SJCRH30 (cell line): ENCODE results near the gene WDSUB1. TPM values are rescaled to one million over a fixed set of nuclear protein-coding genes. Genes with fewer than 3 reads are reported as not detected.

Experiments used
- DNase-seq, 2 experiments: peaks; one replicate each; pipeline ENCODE4 v3.0.0-alpha.2; 2015 to 2020
- H3K27ac ChIP-seq: fragments of 250-450 bp; sonication (Bioruptor Pico); 2 replicates; pipeline ENCODE4 v1.5.1; 2020; ENCODE audit warnings: mild to moderate bottlenecking, moderate library complexity
- H3K27me3 ChIP-seq: fragments of 250-450 bp; sonication (Bioruptor Pico); 2 replicates; pipeline ENCODE4 v1.5.1; 2020; ENCODE audit warnings: mild to moderate bottlenecking, moderate library complexity
- H3K36me3 ChIP-seq: fragments of 250-450 bp; sonication (Bioruptor Pico); 2 replicates; pipeline ENCODE4 v1.5.1; 2020; ENCODE audit warnings: mild to moderate bottlenecking, moderate library complexity
- H3K4me1 ChIP-seq: fragments of 250-450 bp; sonication (Bioruptor Pico); 2 replicates; pipeline ENCODE4 v1.5.1; 2020; ENCODE audit warnings: mild to moderate bottlenecking, moderate library complexity
- H3K4me3 ChIP-seq: fragments of 250-450 bp; sonication (Bioruptor Pico); 2 replicates; pipeline ENCODE4 v1.5.1; 2020; ENCODE audit warnings: mild to moderate bottlenecking, moderate library complexity
- H3K9me3 ChIP-seq: fragments of 250-450 bp; sonication (Bioruptor Pico); replicated peaks from 2 replicates; pipeline ENCODE4 v1.5.1; 2020; ENCODE audit warnings: mild to moderate bottlenecking, moderate library complexity
- total RNA-seq: library from RNA; depleted of rRNA; stranded (reverse); fragments of >200 nt; shearing (Covaris generic); gene quantifications from 2 replicates; pipeline ENCODE4 v1.2.3, GENCODE V29; 2014

The WDSUB1 gene
- total RNA-seq, 1 experiment from 2014 or later = 8.6 TPM

DNA sequence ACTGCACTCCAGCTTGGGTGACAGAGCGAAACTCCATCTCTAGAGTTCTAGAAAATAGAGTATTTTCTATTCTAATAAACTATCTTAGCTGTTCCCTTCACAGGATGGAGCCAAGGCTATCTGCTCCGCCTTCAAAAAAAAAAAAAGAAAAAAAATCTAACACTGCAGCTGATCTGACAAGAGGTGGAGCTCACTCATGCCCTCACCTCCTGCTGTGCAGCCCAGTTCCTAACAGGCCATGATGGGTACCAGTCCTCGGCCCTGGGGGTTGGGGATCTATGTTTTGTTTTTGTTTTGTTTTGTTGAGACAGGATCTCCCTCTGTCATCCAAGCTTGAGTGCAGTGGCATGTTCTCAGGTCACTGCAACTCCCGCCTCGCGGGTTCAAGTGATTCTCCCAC lies 3.0 kb downstream of the WDSUB1 start:
- Histone ChIP-seq H3K4me3 (no peak overlapping the region), H3K9me3 (no peaks in the 10 kb centered on the region), H3K27me3 (no peaks in the 10 kb centered on the region), H3K36me3 (0 out of 2 replicates have a peak, but pooled peaks cover 2% of the 10 kb centered on the region), H3K27ac (no peak overlapping the region), H3K4me1 (no peaks in the 10 kb centered on the region; the same call in 1 of the 2 replicates)
- DNase-seq = no peak

DNA sequence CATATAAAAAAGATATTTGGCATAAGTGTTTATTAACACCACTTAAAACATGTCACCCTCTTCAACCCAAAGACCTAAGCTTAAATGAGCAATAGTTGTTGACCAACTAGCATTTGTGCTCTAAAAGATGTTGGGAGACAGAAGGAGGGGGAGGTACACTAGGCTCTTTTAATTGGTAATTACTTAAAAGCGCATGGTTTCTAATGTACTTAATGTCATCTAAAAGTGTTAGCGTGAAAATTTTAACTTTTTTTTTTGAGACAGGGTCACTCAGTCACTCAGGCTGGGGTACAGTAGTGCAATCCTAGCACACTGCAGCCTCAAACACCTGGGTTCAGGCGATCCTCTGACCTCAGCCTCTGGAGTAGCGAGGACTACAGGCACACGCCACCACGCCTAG lies 5.5 kb downstream of the WDSUB1 start:
- Histone ChIP-seq H3K36me3 (0 out of 2 replicates have a peak, but pooled peaks cover 2% of the 10 kb centered on the region), H3K27me3 (no peaks in the 10 kb centered on the region), H3K27ac (no peak overlapping the region), H3K4me3 (no peak overlapping the region), H3K9me3 (no peaks in the 10 kb centered on the region), H3K4me1 (no peaks in the 10 kb centered on the region; the same call in 1 of the 2 replicates)
- DNase-seq = no peak

DNA sequence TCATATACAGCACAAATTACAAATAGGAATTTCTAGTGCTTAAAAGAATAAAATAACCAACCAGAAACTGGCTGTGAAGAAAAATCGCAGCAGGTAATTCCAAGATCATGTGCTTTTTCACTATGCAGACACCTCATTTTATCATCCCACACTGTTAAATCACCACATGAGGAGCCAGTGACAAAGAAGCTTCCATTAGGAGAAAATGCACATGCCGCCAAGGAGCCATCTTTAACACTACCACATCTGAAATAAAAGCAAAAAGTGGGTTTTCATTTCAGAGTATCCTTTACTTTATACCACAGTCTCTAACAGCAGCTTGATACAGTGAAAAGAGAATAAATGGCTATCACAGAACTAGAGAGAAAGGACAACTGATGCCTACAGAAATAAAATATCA lies 6.8 kb downstream of the WDSUB1 start:
- no peaks in the 10 kb centered on the region for H3K9me3 ChIP-seq
- H3K27ac ChIP-seq = no peak overlapping the region
- no peak for DNase-seq
- no peaks in the 10 kb centered on the region for H3K4me1 ChIP-seq
- no peaks in the 10 kb centered on the region for H3K27me3 ChIP-seq
- H3K4me3 ChIP-seq = no peak overlapping the region
- H3K36me3 ChIP-seq = 0 out of 2 replicates have a peak, but pooled peaks cover 2% of the 10 kb centered on the region

DNA sequence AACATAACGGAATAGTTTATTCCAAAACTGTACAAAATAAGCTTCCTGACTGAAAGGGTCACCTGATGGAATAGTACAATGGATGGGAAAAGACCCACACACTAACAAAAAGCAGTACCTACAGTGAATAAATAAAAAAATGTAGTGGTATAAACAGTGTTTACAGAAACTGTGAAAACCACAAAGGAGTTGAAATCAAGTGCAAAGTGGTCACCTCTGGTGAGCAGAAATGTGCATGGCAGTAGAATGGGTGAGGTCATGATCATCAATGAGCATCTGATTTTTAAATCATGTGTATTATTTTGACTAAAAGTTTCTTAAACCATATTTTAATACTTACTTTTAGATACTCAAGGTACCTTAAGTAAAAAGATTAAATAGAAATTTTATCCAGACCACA lies 11.4 kb downstream of the WDSUB1 start:
- no peaks in the 10 kb centered on the region for H3K27me3 ChIP-seq
- no peak overlapping the region for H3K27ac ChIP-seq
- no peak for DNase-seq
- H3K36me3 ChIP-seq = peaks cover 2% of the 10 kb centered on the region; the same call in 1 of the 2 replicates
- no peak overlapping the region for H3K4me3 ChIP-seq
- no peaks in the 10 kb centered on the region for H3K9me3 ChIP-seq
- H3K4me1 ChIP-seq = no peaks in the 10 kb centered on the region

DNA sequence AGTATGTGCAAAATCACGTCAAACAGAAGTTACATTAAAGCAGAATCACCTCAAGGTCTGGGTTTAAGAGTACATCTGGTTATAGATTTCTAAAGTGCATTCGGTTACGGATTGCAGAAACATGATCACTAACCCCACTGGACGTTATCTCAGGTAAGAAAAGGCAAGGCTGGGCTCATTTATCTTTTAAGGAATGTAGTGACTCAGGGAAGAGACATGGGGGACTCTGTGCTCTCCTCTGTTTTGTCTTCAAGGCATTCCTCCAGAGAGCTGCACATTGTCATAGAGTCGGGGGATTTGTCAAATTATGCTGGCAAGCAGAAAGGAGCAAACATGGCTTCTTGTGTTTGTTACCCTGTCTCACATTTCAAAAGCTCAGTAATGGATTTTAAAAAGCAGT lies 14.3 kb downstream of the WDSUB1 start:
- no peak overlapping the region for H3K4me3 ChIP-seq
- H3K27me3 ChIP-seq = no peaks in the 10 kb centered on the region
- DNase-seq = no peak
- H3K9me3 ChIP-seq = no peaks in the 10 kb centered on the region
- no peak overlapping the region for H3K27ac ChIP-seq
- no peaks in the 10 kb centered on the region; the same call in 1 of the 2 replicates for H3K36me3 ChIP-seq
- H3K4me1 ChIP-seq = no peaks in the 10 kb centered on the region

DNA sequence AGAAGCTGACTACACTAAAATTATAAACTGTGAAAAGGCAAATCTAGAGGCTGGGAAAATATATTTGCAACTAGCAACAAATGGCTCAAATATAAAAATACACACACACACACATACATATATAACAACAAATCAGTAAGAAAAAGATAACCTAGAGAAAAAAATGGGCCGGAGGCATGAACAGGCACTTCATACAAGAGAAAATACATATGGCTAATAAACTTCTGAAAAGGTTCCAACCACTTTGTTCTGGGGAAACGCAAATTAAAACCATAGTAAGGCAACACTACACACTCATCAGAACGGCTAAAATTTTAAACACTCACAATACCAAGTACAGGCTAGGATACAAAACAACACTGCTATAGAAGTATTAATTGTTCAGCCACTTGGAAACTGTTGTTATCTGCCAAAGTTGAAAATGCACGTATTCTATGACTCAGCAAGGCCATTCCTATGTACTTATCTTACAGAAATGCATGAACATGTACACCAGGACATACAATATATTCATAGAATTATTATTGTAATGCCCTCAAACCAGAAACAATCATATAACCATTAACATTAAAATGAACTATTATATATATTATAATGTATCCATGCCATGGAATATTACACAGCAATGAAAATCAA lies 15.6 kb downstream of the WDSUB1 start:
- Histone ChIP-seq H3K36me3 (no peaks in the 10 kb centered on the region; the same call in 1 of the 2 replicates), H3K4me3 (no peak overlapping the region), H3K4me1 (no peaks in the 10 kb centered on the region), H3K27me3 (no peaks in the 10 kb centered on the region), H3K27ac (no peak overlapping the region), H3K9me3 (no peaks in the 10 kb centered on the region)
- DNase-seq = no peak

DNA sequence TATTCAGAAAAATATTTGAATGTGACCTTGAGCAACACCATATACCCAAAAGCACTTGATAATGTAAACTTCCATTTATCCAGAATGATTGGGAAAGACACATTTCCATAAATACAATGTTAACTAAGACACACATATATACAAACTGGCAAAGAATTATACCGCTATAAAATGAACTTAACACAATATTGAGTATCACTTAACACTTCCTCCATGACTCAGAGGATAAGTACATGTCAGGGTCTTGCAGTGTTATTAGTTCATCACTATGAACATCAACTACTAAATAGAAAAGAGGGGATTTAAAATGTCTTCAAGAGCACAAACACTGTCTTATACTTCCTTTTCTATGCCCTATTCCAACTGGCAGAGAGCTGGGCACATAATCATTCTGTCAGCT lies 18.6 kb downstream of the WDSUB1 start:
- Histone ChIP-seq H3K27ac (no peak overlapping the region), H3K36me3 (no peaks in the 10 kb centered on the region; the same call in 1 of the 2 replicates), H3K27me3 (no peaks in the 10 kb centered on the region), H3K4me3 (no peak overlapping the region), H3K9me3 (no peaks in the 10 kb centered on the region), H3K4me1 (no peaks in the 10 kb centered on the region)
- DNase-seq = no peak

DNA sequence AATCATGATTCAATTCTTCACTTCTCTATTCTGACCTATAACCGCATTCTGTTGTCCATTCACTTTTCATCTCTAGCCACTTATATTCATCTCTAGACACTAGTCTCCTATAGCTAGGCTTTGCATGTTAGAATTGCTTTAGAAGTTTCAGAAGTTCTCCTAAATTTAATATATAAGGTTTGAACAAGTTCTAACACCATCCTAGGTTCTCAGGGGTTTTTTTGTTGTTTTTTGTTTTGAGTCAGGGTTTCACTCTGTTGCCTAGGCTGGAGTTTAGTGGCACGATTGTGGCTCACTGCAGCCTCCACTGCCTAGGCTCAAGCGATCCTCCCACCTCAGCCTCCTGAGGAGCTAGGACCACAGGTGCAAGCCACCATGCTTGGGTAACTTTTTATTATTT lies 19.9 kb downstream of the WDSUB1 start:
- Histone ChIP-seq H3K27ac (no peak overlapping the region), H3K9me3 (no peaks in the 10 kb centered on the region), H3K27me3 (no peaks in the 10 kb centered on the region), H3K4me3 (no peak overlapping the region), H3K4me1 (no peaks in the 10 kb centered on the region), H3K36me3 (no peaks in the 10 kb centered on the region)
- DNase-seq = no peak

DNA sequence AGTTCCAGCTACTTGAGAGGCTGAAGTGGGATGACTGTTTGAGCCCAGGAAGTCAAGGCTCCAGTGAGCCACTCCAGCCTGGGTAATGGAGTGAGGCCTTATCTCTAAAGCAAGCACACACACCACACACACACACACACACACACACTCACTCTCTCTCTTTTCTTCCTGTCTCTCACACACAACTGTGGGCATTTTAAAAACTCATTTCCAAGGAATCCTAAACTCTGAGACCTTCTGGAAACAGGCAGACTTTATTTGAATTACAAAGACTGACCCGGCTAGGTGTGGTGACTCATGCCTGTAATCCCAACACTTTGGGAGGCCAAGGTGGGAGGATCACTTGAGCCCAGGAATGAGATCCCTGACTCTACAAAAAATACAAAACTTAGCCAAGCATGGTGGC lies 21.3 kb downstream of the WDSUB1 start:
- no peaks in the 10 kb centered on the region for H3K4me1 ChIP-seq
- H3K4me3 ChIP-seq = no peak overlapping the region
- no peaks in the 10 kb centered on the region for H3K27me3 ChIP-seq
- 0 out of 2 replicates have a peak, but pooled peaks cover 3% of the 10 kb centered on the region for H3K9me3 ChIP-seq
- H3K27ac ChIP-seq = no peak overlapping the region
- no peaks in the 10 kb centered on the region for H3K36me3 ChIP-seq
- DNase-seq = no peak

DNA sequence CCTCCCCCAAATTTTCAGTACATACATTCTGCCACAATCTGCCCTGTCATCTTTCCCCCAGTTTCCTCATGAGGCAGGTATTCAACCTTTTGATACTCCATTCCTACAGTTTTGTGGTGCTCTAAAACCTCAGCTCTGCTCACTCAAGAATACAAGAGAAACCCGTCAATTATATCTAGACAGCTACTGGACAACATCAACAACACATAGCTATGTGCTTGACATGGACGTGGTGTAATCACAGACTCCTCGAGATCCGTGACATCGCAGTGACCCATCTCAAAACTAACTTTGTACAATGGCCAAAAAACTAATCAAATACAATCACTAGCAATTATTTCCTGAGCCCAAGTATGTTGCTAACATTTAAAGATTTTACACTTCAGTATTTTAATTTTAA lies 23.6 kb downstream of the WDSUB1 start:
- no peak overlapping the region for H3K4me3 ChIP-seq
- H3K9me3 ChIP-seq = 0 out of 2 replicates have a peak, but pooled peaks cover 3% of the 10 kb centered on the region
- no peaks in the 10 kb centered on the region for H3K36me3 ChIP-seq
- H3K27ac ChIP-seq = no peak overlapping the region
- DNase-seq = no peak
- H3K4me1 ChIP-seq = no peaks in the 10 kb centered on the region
- H3K27me3 ChIP-seq = no peaks in the 10 kb centered on the region

DNA sequence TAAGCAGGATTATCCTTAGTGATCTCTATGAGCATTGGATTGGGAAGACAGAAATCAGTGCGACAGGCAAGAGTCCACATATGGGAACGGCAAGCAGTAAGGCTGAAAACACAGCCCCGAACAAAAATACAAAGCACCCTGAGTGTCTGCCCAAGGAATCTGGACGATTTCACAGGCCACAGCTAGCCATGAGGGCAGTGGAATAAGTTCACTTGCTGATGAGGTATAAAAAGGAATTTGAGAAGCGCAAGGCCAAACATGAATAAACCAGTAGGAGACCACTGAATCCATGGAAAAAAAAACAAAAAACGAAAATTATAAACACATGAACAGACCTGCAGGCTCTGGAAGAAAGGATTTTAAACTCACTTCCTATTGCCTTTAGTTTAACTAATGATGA lies 24.3 kb downstream of the WDSUB1 start:
- no peak overlapping the region for H3K27ac ChIP-seq
- H3K9me3 ChIP-seq = 0 out of 2 replicates have a peak, but pooled peaks cover 3% of the 10 kb centered on the region
- no peaks in the 10 kb centered on the region for H3K4me1 ChIP-seq
- H3K36me3 ChIP-seq = no peaks in the 10 kb centered on the region
- no peak overlapping the region for H3K4me3 ChIP-seq
- no peak for DNase-seq
- no peaks in the 10 kb centered on the region for H3K27me3 ChIP-seq

DNA sequence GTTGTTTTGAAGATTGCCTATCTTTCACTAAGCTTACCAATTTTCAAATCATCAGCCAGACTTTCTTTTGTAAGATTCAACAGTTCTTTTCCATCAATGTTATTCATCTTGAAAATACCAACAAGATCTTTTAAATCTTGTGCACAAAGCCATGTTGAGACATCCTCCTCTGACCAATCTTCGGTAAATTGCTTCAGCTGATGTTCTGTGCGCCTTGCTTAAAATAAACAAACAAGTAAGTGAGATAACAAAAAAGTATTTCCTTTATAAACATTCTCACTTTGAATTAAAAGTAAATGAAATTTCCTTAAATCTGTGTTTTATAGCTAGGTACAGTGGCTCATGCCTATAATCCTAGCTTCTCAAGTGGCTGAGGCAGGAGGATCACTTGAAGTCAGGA lies 30.3 kb downstream of the WDSUB1 start:
- Histone ChIP-seq H3K36me3 (no peaks in the 10 kb centered on the region), H3K4me3 (no peak overlapping the region), H3K27me3 (no peaks in the 10 kb centered on the region), H3K27ac (no peak overlapping the region), H3K4me1 (no peaks in the 10 kb centered on the region), H3K9me3 (0 out of 2 replicates have a peak, but pooled peaks cover 3% of the 10 kb centered on the region)
- no peak for DNase-seq

DNA sequence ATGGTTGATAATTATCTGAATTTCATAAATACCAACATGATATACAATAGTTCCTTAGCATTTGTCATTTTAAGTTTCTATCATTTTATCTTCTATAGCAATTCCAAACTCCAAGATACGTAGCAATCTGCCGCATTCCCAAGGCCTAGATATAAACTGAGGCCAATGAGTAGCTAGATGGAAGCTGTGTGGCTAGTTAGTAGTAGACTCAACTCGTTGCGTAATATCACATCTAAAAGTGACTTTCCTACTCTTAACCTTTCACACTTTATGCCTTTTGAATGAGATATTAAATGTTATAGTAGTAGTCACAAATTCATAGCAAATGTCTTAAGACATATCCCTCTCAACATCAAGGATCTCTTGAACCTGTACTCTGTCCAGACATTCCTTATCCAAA lies 33.6 kb downstream of the WDSUB1 start:
- no peaks in the 10 kb centered on the region for H3K4me1 ChIP-seq

DNA sequence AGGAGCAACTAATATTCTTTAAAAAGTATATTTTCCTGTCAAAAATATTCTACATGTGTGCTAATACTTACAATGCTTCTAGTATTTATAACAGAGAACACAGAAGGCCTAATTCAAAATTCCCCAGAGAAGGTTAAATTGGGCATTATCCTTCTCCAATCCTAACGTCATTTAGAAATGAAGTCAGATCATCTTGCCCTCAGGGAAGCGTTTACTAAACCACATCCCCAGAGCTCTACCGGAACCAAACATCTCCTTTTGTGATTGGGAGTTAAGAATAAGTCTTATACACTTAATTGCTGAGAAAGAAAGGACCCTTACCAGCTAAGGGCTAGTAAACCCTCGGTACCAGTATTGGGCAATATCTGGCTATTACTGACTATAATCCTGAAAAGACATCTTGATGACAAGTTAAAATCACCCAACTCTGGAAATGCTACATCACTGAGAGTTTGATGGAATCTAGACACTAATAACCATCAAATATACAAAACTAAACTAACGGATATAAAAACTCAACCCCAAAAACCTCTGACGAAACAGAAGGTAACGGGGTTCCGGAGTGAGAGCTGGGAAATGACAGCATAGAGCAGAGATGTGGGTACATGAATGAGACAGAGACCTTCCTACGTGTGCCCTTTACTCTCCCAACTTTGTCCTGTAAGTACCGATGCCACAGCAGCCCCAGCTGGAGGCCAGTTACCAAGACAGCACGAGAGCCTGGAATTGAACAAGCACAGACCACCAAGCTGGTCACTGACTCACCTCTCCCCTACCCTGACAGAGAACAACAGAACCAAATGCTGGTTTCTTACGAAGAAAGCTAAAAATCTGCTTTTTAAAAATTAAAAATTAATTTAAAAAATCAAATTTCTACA lies 35.0 kb downstream of the WDSUB1 start:
- Histone ChIP-seq H3K27ac (no peak overlapping the region), H3K4me1 (no peaks in the 10 kb centered on the region), H3K27me3 (no peaks in the 10 kb centered on the region), H3K9me3 (peaks cover 3% of the 10 kb centered on the region; the same call in 1 of the 2 replicates), H3K4me3 (no peak overlapping the region), H3K36me3 (peaks cover 1% of the 10 kb centered on the region)
- DNase-seq = no peak

More for the DNA sequence above, 33.6 kb downstream of the WDSUB1 start:
- Histone ChIP-seq H3K9me3 (no peaks in the 10 kb centered on the region), H3K4me3 (no peak overlapping the region), H3K36me3 (no peaks in the 10 kb centered on the region; the same call in 1 of the 2 replicates), H3K27ac (no peak overlapping the region), H3K27me3 (no peaks in the 10 kb centered on the region)
- DNase-seq = no peak

DNA sequence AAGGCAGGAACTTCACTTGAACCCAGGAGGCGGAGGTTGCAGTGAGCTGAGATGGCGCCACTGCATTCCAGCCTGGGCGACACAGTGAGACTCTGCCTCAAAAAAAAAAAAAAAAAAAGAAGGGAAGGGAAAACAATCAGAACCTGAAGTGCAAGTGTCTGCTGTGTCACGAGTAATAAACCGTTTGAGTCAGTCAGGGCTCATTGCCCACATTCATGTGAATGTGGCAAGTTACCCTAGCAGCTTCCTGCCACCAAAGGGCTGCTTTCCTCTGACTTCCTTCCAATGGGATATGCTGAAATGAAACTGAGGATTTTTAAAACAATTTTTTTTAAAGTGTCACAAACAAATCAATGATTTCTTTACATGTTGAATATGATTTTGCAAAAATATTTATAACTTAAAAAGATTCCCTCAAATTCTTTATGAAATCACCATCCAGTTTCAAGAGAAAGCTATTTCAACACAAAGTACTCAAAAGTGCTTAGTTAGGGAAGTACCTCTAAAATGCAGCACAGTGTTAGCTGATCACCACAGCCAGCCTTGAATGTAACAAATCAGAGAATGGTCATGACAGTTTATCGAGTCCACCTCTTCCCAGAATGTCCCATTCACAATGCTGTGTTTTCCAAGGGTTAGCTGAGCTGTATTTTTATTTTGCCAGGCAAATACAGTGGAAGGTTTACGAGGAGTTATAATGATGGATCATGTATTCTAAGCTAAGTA lies 36.4 kb downstream of the WDSUB1 start:
- peaks cover 3% of the 10 kb centered on the region for H3K36me3 ChIP-seq
- no peak overlapping the region for H3K27ac ChIP-seq
- no peaks in the 10 kb centered on the region for H3K27me3 ChIP-seq
- H3K4me3 ChIP-seq = no peak overlapping the region
- DNase-seq = no peak
- no peaks in the 10 kb centered on the region for H3K4me1 ChIP-seq
- peaks cover 3% of the 10 kb centered on the region; the same call in 1 of the 2 replicates for H3K9me3 ChIP-seq
